Measurements from ENCODE around the gene HS3ST5.
"Not testable (repeated sequence)": the region's sequence is repeated elsewhere in the genome, so short reads cannot be mapped to it uniquely, and the experiment has no call there.

Gene HS3ST5

DNA sequence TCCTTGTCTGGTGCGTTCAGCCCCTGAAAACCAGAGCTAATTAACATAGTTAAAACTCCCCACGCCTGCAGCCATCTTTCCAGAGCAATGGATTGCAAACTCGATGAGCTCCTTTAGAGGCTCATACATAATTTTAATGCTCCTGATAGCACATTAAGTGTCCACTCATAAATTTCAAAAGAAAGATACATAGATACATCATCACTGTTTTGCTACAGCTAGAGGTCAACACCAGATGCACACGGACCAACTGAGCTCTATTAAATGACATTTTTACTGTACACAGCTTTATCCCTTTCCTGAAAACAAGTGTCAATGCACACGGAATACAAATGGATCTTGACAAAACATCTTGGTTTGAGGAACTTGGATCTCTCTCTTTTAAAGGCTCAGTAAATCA is 280.6 kb downstream of the HS3ST5 start:
- ATAC-seq (replicated peaks): no peak
- no peak overlapping the region for H3K27ac Mint-ChIP-seq
- no peaks in the 10 kb centered on the region for H3K36me3 Mint-ChIP-seq (ENCODE audit: insufficient read depth)
- H3K4me1 Mint-ChIP-seq (ENCODE audit: low read depth in 2 of 2): no peaks in the 10 kb centered on the region
- no peak overlapping the region for H3K4me3 Mint-ChIP-seq
- H3K9me3 Mint-ChIP-seq: no peaks in the 10 kb centered on the region
- H3K27me3 Mint-ChIP-seq: peaks cover 0 to 20% of the 10 kb centered on the region in 2 donors
- DNase-seq: no peak

DNA sequence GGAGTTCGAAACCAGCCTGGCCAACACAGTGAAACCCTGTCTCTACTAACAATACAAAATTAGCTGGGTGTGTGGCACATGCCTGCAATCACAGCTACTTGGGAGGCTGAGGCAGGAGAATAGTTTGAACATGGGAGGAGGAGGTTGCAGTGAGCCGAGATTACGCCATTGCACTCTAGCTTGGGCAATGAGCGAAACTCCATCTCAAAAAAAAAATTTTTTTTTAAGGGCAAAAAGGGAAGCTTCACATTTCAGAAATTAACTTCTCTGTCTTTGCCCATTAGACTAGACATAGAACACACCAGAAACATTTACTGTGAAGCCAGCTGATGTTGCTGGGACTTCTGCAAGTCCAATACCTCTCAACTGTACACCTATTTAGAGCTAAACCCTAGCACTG is 281.1 kb downstream of the HS3ST5 start:
- no peak for DNase-seq
- no peaks in the 10 kb centered on the region for H3K9me3 Mint-ChIP-seq
- H3K4me1 Mint-ChIP-seq (ENCODE audit: low read depth in 2 of 2): no peaks in the 10 kb centered on the region
- no peak overlapping the region for H3K4me3 Mint-ChIP-seq
- ATAC-seq (replicated peaks): no peak
- peaks cover 0 to 20% of the 10 kb centered on the region in 2 donors for H3K27me3 Mint-ChIP-seq
- no peak overlapping the region for H3K27ac Mint-ChIP-seq
- no peaks in the 10 kb centered on the region for H3K36me3 Mint-ChIP-seq (ENCODE audit: insufficient read depth)

DNA sequence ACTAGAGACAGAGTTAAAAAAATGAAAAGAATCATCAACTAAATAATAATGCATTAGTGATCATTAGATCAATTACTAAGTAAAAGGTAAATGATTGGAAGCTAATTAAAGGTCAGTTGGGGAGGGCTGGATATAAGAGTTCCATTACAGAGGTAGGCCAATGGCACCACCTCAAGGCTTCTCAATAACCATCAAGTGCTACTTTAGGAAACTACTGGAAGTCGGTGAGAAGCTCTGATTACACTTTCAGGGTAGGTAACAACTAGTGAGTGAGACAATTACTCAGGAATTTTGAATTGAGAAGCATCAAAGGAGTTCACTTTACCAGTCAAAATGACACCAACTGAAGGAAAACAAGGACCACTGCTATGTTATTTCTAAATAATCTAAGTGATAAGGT is 281.7 kb downstream of the HS3ST5 start:
- Mint-ChIP-seq H3K36me3 (ENCODE audit: insufficient read depth) (no peaks in the 10 kb centered on the region), H3K4me3 (no peak overlapping the region), H3K4me1 (ENCODE audit: low read depth in 2 of 2) (no peaks in the 10 kb centered on the region), H3K9me3 (no peaks in the 10 kb centered on the region), H3K27ac (no peak overlapping the region), H3K27me3 (peaks cover 0 to 20% of the 10 kb centered on the region in 2 donors)
- ATAC-seq (replicated peaks): no peak
- no peak for DNase-seq

DNA sequence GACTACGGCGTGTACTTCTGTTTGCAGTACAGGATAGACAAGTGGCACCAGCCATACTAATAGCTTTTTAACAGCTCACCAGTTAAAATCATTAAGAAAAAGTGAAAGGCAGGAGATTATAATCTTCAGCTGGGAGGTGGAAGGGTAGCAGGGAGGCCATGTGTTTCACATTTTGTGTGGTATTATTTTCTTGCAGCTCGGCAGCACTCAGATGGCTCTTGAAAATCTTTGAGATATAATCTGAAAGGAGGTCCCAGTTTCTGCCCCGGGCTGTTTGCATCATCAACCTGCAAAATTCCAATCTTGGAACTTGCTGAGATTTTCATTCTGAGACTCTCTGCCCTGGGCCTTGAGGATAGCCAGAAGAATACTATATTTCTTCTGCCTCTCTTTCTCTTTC is 284.4 kb downstream of the HS3ST5 start:
- Mint-ChIP-seq H3K4me3 (no peak overlapping the region), H3K4me1 (ENCODE audit: low read depth in 2 of 2) (no peaks in the 10 kb centered on the region), H3K9me3 (no peaks in the 10 kb centered on the region), H3K27me3 (peaks cover 0 to 6% of the 10 kb centered on the region in 2 donors), H3K27ac (no peak overlapping the region), H3K36me3 (ENCODE audit: insufficient read depth) (no peaks in the 10 kb centered on the region)
- no peak for ATAC-seq (replicated peaks)
- no peak for DNase-seq

DNA sequence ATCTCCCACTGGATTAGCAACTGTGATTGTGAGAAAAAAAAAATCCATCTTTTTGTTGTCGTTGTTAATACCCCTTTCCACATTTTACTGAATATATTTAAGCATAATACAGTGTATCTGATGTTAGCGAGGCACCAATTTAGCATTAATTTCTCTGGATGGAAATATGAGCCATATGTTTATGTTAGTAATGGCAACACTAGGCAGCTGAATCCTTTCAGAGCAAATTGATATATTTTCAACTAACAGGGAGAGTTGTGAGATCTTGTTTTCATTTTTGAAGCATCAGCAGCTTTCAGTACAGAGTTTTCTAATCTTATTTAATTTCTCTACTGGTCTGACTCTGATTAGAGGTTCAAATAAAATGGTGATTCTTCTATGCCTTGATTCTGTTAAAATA is 287.1 kb downstream of the HS3ST5 start:
- Mint-ChIP-seq H3K4me3 (no peak overlapping the region), H3K9me3 (no peaks in the 10 kb centered on the region), H3K27ac (no peak overlapping the region), H3K4me1 (ENCODE audit: low read depth in 2 of 2) (no peaks in the 10 kb centered on the region), H3K27me3 (peaks cover 0 to 6% of the 10 kb centered on the region in 2 donors), H3K36me3 (ENCODE audit: insufficient read depth) (no peaks in the 10 kb centered on the region)
- DNase-seq (no peak), ATAC-seq (replicated peaks) (no peak)

DNA sequence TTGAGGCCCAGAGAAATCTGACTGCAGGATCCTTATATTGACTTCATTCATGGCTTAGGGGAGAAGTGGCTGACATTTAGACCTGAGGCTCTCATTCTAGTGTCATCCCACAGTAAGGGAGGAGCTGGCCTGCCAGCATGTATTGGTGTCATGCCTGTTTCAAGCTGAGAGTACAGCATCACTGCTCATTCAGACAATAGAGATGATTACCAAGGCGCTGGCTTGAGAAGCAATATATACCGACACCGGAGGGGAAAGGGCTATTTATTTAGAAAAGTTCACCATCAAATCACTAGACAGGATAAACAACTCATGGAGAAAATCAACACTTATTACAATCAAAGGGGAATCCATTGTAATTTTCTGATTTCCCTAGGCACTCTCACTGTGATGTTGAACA is 287.5 kb downstream of the HS3ST5 start:
- Mint-ChIP-seq H3K36me3 (ENCODE audit: insufficient read depth) (no peaks in the 10 kb centered on the region), H3K27me3 (peaks cover 0 to 6% of the 10 kb centered on the region in 2 donors), H3K9me3 (no peaks in the 10 kb centered on the region), H3K4me3 (no peak overlapping the region), H3K27ac (no peak overlapping the region), H3K4me1 (ENCODE audit: low read depth in 2 of 2) (no peaks in the 10 kb centered on the region)
- DNase-seq: no peak
- ATAC-seq (replicated peaks): no peak

DNA sequence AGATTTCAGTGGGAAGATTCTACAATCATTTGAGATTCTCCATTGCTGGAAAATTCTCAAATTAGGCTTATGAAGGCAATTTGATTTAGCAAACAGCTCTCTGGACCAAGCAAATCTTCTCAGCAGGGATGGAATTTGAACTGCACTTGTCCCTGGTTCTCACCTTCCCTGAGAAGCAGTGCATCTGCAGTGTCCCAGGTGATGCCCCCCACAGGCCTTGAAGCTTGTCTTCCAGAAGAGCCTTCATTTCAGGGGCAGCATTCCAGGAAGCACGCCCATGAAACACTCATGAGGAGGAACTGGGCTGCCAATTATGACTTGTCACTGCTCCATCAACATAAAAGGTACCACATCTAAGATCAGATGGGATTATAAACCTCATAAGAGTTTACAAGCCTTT is 289.0 kb downstream of the HS3ST5 start:
- Mint-ChIP-seq H3K4me1 (ENCODE audit: low read depth in 2 of 2) (no peaks in the 10 kb centered on the region), H3K9me3 (no peaks in the 10 kb centered on the region), H3K36me3 (ENCODE audit: insufficient read depth) (no peaks in the 10 kb centered on the region), H3K27me3 (no peaks in the 10 kb centered on the region), H3K27ac (no peak overlapping the region), H3K4me3 (no peak overlapping the region)
- DNase-seq (no peak), ATAC-seq (replicated peaks) (no peak)

DNA sequence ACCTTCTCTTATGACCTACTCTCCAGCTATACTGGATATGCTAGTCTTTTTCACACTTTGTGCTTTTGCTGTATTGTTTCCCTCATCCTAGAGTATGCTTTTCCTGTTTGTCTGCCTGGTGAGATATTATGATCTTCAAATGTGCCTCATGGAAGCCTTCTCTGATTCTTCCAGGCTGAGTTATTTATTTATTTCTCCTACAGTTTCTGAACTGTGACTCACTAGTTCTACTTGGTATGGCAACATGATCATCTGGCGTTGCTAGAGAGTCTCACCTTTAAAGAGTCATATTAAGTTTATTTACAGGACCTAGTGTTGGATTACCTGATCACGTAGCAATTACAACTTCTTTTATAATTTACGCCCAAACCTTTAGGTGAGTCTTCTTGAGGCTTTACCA is 290.7 kb downstream of the HS3ST5 start:
- Mint-ChIP-seq H3K36me3 (ENCODE audit: insufficient read depth) (no peaks in the 10 kb centered on the region), H3K9me3 (peaks cover 0 to 2% of the 10 kb centered on the region in 2 donors), H3K4me3 (no peak overlapping the region), H3K4me1 (ENCODE audit: low read depth in 2 of 2) (no peaks in the 10 kb centered on the region), H3K27ac (no peak overlapping the region), H3K27me3 (no peaks in the 10 kb centered on the region)
- DNase-seq: no peak
- no peak for ATAC-seq (replicated peaks)

DNA sequence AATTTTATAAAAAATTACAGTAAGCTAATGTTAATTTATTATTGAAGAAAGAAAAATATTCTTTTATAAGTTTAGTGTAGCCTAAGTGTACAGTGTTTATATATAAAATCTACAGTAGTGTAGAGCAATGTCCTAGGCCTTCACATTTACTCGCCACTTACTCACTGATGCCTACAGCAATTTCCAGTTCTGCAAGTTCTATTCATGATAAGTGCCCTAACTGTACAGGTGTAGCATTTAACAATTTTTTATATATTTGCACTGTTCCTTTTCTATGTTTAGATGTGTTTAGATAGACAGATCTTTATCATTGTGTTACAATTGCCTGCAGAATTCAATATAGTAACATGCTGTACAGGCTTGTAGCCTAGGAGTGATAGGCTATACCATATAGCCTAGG is 291.8 kb downstream of the HS3ST5 start:
- H3K9me3 Mint-ChIP-seq: peaks cover 0 to 2% of the 10 kb centered on the region in 2 donors
- no peaks in the 10 kb centered on the region for H3K36me3 Mint-ChIP-seq (ENCODE audit: insufficient read depth)
- no peak overlapping the region for H3K27ac Mint-ChIP-seq
- H3K4me1 Mint-ChIP-seq (ENCODE audit: low read depth in 2 of 2): no peaks in the 10 kb centered on the region
- DNase-seq (no peak), ATAC-seq (replicated peaks) (no peak)
- H3K27me3 Mint-ChIP-seq: peaks cover 2 to 3% of the 10 kb centered on the region in 2 donors
- H3K4me3 Mint-ChIP-seq: no peak overlapping the region

DNA sequence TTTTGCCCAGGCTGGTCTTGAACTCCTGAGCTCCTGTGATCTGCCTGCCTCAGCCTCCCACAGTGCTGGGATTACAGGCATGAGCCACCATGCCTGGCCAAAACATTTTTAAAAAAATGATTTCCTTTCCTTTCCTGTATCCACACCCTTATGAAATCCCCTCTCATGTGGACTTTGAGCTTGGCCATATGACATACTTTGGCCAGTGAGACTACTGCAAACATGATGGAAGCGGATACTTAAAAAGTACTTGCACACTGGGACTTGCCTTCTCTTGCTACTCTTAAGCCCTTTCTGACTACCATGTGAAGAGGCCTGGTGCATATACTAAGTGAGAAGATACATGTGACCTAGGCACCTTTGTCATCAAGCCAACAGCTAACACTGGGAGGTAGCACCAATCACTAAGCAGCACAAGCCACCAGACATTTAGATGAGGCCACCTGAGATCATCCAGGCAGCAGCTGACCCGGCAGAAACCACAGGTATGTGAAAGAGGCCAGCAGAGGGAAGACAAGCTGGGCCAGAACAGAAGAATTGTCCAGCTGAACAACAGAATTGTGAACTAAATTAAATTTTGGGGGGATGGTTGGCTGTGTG is 293.4 kb downstream of the HS3ST5 start:
- H3K27me3 Mint-ChIP-seq: peaks cover 10 to 17% of the 10 kb centered on the region in 2 donors
- no peak overlapping the region for H3K4me3 Mint-ChIP-seq
- H3K4me1 Mint-ChIP-seq (ENCODE audit: low read depth in 2 of 2): no peaks in the 10 kb centered on the region
- ATAC-seq (replicated peaks): no peak
- no peak overlapping the region for H3K27ac Mint-ChIP-seq
- no peak for DNase-seq
- peaks cover 0 to 2% of the 10 kb centered on the region in 2 donors for H3K9me3 Mint-ChIP-seq
- no peaks in the 10 kb centered on the region for H3K36me3 Mint-ChIP-seq (ENCODE audit: insufficient read depth)

DNA sequence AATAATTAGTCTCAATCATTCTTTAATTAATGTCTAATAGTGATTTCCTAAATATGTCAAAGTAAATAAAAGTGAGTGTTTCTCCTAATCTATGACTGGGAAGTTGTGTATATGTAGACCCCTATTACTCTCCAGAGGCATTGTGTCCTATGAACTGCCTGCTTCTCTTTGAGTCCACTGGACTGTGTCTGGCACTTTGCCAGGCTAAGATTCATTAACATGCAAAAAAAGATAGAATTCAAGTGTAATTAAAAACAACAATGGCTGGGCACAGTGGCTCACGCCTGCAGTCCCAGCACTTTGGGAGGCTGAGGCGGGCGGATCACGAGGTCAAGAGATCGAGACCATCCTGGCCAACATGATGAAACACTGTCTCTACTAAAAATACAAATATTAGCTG is 298.3 kb downstream of the HS3ST5 start:
- H3K27me3 Mint-ChIP-seq: peaks cover 10 to 21% of the 10 kb centered on the region in 2 donors
- H3K4me1 Mint-ChIP-seq (ENCODE audit: low read depth in 2 of 2); ATAC-seq (replicated peaks); H3K36me3 Mint-ChIP-seq (ENCODE audit: insufficient read depth); DNase-seq; H3K27ac Mint-ChIP-seq; H3K9me3 Mint-ChIP-seq; H3K4me3 Mint-ChIP-seq: not testable (repeated sequence)

DNA sequence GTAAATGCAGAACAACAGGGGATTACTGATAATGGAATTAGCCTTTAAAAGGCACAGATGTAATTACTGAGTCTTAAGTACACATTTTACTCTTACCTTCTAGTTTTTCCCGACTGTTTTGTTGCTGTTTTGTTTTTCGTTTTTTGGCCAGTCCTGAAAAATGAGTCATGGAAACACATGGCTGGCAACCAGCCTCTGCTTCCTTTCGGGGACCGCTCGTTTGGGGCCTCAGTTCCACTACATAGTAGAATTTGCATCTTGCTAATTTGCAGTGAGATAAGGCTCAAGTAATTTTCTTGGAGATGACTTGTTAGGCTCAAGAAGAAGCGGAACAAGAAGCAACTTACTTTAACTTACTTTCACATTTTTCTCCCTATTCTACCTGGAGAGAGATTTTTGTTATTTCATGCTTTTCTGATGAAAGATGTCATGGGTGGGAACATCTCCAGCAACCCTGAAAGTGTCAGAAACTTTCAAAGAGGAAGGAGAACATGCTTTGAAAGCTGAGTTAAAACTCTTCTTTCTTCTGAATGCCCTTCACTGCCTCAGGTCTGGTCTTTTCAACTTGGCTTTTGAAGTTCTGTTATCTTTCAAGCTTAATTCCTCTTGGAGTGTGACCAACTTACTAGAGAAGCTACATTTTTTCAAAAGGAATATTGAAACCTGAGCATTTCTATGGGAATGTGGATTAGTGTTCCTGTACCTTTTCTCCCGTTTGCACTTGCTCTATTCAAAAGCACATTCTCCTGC is 300.4 kb downstream of the HS3ST5 start:
- H3K4me3 Mint-ChIP-seq: no peak overlapping the region
- H3K27me3 Mint-ChIP-seq: peaks cover 10 to 21% of the 10 kb centered on the region in 2 donors
- no peak overlapping the region for H3K27ac Mint-ChIP-seq
- no peaks in the 10 kb centered on the region for H3K36me3 Mint-ChIP-seq (ENCODE audit: insufficient read depth)
- ATAC-seq (replicated peaks): no peak
- DNase-seq: no peak
- no peaks in the 10 kb centered on the region for H3K4me1 Mint-ChIP-seq (ENCODE audit: low read depth in 2 of 2)
- H3K9me3 Mint-ChIP-seq: no peaks in the 10 kb centered on the region

DNA sequence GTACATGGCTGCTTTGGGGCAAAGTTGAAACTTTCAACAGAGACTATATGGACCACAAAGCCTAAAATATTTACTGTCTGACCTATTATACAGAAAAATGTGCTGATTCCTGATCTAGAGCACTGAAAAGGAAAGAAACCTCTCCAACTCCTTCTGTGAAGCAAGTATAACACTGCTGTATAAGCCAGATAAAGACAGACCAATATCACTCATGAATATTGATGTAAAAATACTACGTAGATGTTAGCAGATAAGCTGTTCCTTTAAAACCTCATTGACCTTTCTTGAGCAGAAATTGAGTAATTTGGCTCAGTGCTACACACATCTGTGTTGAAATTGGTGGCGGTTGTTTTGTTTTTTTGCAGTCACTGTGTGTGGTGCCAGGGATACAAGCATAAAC is 302.0 kb downstream of the HS3ST5 start:
- no peaks in the 10 kb centered on the region for H3K36me3 Mint-ChIP-seq (ENCODE audit: insufficient read depth)
- H3K27me3 Mint-ChIP-seq: peaks cover 11 to 16% of the 10 kb centered on the region in 2 donors
- no peak for DNase-seq
- H3K9me3 Mint-ChIP-seq: no peaks in the 10 kb centered on the region
- no peak overlapping the region for H3K27ac Mint-ChIP-seq
- no peak for ATAC-seq (replicated peaks)
- no peak overlapping the region for H3K4me3 Mint-ChIP-seq
- H3K4me1 Mint-ChIP-seq (ENCODE audit: low read depth in 2 of 2): no peaks in the 10 kb centered on the region

DNA sequence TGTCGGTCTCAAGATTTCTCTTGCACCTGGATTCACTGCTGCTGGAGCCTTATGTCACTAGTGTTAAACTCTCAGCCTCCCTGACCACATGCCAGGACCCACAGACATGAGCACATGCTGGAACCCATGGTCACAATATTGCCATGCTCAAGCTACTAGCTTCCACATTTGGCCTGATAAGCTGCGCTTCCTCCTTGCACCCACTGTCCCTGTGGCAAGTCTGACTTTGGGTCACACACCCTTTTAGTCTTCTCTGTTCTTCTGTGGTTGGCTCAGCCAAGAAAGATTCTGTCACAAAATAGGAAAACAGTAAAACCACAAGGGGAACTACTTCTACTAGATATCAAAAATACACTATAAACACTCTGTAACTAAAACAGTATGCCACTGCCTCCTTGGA is 303.0 kb downstream of the HS3ST5 start:
- Mint-ChIP-seq H3K27me3 (peaks cover 8 to 12% of the 10 kb centered on the region in 2 donors), H3K27ac (no peak overlapping the region), H3K4me3 (no peak overlapping the region), H3K36me3 (ENCODE audit: insufficient read depth) (no peaks in the 10 kb centered on the region), H3K9me3 (no peaks in the 10 kb centered on the region), H3K4me1 (ENCODE audit: low read depth in 2 of 2) (no peaks in the 10 kb centered on the region)
- ATAC-seq (replicated peaks): no peak
- DNase-seq: no peak

All from effector memory CD8-positive, alpha-beta T cell (primary cell).